GM18519 (cell line): ENCODE measurements around the gene NTN1.

Source experiments
- ATAC-seq: cut with Tn5 transposase; IDR thresholded peaks from one replicate; pipeline ENCODE4 v1.9.1; 2021; ENCODE audit warnings: mild to moderate bottlenecking, moderate library complexity; ENCODE audit not compliant: unreplicated experiment, low FRiP score

The NTN1 gene

GRCh38 chr17:9004961-9005285 lies 16.4 kb upstream of the NTN1 start:
- no peak for ATAC-seq

DNA sequence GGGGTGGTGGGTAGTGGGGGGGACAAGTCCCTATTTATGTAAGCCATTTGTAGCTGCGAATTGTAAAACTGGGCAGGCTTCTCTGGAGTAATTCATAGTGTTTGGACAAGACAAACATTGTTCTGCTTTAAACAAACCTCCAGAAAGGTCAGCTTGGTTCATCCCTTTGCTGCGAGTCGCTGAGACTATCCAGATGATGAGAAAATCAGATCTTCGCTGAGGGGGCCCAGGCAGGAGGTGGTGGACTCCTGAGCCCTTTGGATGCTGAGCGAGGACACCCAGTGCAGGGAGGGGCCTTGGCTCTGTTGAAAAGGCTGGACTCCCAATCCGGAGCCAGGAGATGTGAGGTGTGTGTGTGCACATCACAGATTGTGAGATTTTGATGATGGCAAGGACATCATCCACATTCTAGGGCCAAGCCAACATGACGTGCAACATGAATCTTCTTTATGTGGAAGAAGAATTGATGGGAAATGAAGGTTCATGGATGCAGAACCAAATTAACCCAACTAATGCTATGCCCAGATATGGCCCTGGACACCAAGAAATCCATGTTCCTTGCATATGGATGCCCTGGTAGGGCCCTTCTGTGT lies 15.0 kb upstream of the NTN1 start:
- ATAC-seq, result no peak

DNA sequence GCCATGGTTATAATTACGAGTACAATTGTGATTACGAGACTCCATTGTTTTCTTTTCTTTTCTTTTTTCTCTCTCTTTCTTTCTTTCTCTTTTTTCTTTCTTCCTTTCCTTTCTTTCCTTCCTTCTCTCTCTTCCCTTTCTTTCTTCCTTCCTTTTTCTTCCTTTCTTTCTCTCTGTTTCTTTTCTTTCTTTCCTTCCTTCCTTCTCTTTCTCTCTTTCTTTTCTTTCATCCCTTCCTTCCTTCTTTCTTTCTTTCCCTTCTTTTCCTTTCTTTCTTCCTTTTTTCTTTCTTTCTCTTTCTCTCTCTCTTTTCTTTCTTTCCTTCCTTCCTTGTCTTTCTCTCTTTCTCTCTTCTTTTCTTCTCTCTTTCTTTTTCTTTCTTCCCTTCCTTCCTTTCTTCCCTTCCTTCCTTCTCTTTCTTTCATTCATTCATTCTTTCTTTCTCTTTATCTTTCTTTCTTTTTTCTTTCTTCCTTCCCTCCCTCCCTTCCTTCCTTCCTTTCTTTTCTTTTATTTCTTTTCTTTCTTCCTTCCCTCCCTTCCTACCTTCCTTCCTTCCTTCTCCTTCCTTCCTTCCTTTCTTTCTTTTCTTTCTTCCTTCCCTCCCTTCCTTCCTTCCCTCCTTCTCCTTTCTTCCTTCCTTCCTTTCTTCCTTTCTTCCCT lies 14.1 kb upstream of the NTN1 start:
- ATAC-seq, result no peak

GRCh38 chr17:9009096-9009495 lies 12.2 kb upstream of the NTN1 start:
- no peak for ATAC-seq

DNA sequence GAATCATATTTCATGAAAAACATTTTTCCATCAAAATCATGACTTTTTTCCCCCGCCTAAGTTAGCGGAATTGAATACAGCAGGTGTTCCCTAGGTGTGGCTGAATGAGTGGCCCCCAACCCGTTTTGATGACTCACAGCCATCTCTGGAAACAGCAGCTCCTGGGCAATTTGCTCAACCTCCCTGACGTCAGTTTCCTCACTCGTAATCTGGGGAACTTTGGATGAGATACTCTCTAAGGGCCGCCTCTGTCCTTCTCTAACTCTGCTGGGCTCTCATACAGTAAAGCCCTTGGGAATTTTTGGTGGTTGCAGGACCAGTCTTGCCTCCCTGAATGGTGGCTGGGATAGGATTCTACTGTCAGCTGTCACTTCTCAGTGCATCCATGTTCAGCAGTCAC lies 11.6 kb upstream of the NTN1 start:
- ATAC-seq, result no peak

- no peak for ATAC-seq
Observed at GRCh38 chr17:9011001-9011400, 10.3 kb upstream of the NTN1 start.

GRCh38 chr17:9016941-9017552 lies 4.3 kb upstream of the NTN1 start:
- no peak for ATAC-seq

DNA sequence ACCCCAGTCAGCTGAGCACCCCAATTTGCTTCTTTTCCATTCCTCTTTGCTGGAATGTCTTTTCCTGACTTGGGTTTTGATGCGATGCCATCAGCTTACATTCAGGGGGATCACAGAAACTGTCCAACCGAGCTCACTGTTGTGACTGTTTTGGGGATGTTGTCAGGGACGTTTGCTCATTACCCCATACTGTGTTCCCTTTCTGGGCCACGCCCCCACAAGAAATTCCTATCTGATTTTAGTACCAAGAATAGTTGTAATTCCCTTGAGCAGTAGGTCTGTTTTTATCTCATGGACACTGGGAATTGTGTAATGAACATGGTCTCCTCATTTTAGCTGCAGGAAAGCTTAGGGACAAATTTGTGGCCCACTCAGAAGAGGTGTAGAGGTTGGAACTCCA lies 2.6 kb upstream of the NTN1 start:
- ATAC-seq, result no peak

DNA sequence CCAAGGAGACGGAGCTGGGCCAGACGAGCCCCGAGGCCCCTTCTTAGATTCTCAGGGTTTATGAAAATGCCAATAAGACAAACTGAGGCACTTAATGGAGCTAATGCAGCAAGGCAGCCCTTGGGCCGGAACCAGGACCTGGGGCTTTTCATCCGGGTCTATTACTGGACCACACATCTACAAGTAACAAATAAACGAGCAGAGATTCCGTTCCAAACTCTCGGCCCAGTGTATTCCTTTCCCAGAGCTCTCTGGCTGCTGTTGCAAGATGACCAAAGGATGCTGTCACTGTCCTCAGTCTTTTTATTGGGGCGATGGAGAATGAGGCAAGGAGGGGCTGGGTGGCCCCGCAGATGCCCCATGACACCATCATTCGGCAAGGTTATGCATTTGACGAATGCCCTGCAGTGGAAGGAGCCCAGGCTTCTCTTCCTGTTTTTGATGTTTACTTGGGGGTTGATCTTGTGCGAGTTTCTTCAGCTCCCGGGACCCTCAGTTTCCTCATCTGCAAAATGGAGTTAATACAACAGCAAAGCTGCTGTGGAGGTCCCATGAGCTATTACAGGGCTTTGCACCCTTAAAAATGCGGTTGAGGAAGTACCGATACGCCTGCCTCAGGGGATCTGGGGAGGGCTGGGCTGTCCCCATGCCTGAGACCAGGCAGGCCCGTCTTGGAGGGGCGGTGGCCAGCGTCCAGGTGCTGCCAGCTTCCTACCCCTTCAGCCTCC lies 1.1 kb upstream of the NTN1 start:
- no peak for ATAC-seq

- no peak for ATAC-seq
Observed at GRCh38 chr17:9020824-9021157, 519 bp upstream of the NTN1 start.

- no peak for ATAC-seq
Observed at GRCh38 chr17:9021992-9022572, 772 bp downstream of the NTN1 start.

DNA sequence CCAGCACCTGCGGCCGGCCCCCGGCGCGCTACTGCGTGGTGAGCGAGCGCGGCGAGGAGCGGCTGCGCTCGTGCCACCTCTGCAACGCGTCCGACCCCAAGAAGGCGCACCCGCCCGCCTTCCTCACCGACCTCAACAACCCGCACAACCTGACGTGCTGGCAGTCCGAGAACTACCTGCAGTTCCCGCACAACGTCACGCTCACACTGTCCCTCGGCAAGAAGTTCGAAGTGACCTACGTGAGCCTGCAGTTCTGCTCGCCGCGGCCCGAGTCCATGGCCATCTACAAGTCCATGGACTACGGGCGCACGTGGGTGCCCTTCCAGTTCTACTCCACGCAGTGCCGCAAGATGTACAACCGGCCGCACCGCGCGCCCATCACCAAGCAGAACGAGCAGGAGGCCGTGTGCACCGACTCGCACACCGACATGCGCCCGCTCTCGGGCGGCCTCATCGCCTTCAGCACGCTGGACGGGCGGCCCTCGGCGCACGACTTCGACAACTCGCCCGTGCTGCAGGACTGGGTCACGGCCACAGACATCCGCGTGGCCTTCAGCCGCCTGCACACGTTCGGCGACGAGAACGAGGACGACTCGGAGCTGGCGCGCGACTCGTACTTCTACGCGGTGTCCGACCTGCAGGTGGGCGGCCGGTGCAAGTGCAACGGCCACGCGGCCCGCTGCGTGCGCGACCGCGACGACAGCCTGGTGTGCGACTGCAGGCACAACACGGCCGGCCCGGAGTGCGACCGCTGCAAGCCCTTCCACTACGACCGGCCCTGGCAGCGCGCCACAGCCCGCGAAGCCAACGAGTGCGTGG lies 1.5 kb downstream of the NTN1 start:
- no peak for ATAC-seq

DNA sequence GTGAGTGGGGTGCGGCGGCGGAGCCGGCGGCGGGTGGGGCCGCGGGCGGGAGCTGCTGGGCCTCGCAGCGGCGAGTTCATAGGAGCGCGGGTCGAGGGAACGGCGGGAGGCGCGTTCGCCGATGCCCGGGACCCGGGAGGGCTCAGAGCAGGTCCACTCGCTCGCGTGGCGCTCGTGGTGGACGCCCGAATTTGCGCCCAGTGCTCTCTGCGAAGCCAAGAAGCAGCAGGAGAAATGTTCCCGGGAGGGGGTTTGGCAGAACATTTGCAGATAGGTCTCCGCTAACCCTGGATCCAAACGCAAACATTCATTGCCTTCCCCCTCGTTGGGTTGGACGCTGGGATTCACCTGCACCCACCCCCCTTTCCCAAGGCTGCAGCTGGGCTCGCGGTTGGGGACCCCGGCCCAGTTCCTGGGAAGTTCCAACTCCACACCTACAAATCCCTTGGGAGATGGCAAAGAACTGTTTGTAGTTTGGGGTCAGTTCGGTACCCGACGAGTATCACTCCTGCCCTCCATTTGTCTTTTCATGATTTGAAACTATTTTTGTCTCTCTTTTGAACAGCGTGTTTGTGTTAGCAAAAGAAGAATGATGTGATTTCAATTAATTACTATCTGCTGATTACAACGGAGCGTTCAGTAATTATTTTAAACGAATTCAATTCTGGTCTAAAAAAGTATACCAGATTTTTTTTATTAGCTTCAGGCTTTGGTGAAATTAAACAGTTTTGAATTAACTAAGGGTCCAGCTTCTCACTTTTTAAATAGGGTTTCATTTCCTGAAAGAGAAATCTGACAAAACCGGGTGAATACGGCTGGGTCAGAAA lies 2.3 kb downstream of the NTN1 start:
- no peak for ATAC-seq

DNA sequence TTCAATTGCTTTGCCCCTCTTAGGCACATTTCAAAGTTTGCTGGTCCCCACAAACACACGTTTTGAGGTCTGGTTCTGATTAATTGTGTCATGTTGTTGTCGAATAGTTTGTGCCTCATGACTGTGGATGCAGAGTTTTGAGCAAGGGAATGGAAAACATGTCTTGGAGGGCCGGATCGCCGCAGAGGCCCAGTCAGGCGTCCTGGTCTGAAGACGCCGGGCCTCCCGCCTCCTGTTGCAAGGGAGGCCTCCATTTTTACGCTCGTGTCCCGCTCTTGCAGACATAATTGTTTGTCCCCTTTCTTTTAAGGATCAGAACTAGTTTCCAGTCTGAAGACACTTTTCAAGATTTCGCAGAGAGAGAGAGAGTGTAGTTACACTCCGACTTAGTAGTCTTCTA lies 3.2 kb downstream of the NTN1 start:
- ATAC-seq, result no peak

- no peak for ATAC-seq
Observed at GRCh38 chr17:9026741-9027140, 5.4 kb downstream of the NTN1 start.

- ATAC-seq, result no peak
Observed at GRCh38 chr17:9028202-9028987, 7.1 kb downstream of the NTN1 start.

GRCh38 chr17:9028988-9029570 lies 7.8 kb downstream of the NTN1 start:
- no peak for ATAC-seq

DNA sequence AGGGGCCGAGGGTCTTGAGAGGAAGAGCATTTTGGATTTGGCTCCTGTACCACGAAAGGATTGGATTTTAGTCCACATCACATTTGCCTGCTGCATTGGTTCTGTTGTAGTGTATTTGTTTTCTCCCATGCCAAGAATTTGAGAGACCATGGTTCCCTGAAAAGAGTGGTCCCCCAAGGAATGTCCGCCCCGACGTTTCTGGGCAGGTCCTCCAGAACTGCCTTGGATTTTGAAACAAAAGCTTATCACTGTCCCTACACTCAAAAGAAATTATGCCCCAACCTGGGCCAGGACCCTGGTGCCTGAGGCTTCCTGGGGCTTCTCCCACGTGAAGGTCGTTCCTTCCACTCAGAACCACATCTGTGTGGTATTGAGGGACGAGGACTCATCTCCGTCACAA lies 10.8 kb downstream of the NTN1 start:
- no peak for ATAC-seq

- no peak for ATAC-seq
Observed at GRCh38 chr17:9032583-9032982, 11.3 kb downstream of the NTN1 start.
